Kidney (tissue), 14 donors: ENCODE data around the gene RAP1GAP2. TPM values are rescaled to one million over a fixed set of nuclear protein-coding genes. Genes with fewer than 3 reads are reported as not detected.

Experiments used
- DNase-seq, 5 donors: peaks; one replicate each; pipeline ENCODE4 v3.0.0-alpha.2; 2013 to 2020
- FAIRE-seq: peaks from 2 replicates; lab custom pipeline; 2012; peaks lifted over from hg19 to GRCh38; lab: Jason Lieb, UNC
- H3K27ac ChIP-seq, 2 donors: one replicate each; pipeline ENCODE4 v1.7.0; 2013; ENCODE audit warnings: low read depth in 2 of 2, low read length in 2 of 2, inconsistent platforms in 1 of 2
- H3K27me3 ChIP-seq: one replicate; pipeline ENCODE4 v1.7.1; 2013; ENCODE audit warnings: low read length, inconsistent platforms; ENCODE audit not compliant: control insufficient read depth, insufficient read depth
- H3K36me3 ChIP-seq, 3 donors: one replicate each; pipeline versions ENCODE4 v1.7.0 to v1.7.1; 2013; ENCODE audit warnings: low read length in 3 of 3, control low read depth in 1 of 3, inconsistent platforms in 1 of 3; ENCODE audit not compliant: insufficient read depth in 3 of 3, control insufficient read depth in 2 of 3
- H3K4me1 ChIP-seq, 3 donors: one replicate each; pipeline versions ENCODE4 v1.7.0 to v1.7.1; 2013; ENCODE audit warnings: low read length in 3 of 3, inconsistent platforms in 1 of 3, low read depth in 1 of 3; ENCODE audit not compliant: control insufficient read depth in 2 of 3, insufficient read depth in 2 of 3
- H3K4me3 ChIP-seq, 3 donors: one replicate each; pipeline versions ENCODE4 v1.7.0 to v1.8.1; 2013; ENCODE audit warnings: low read length in 3 of 3, control low read depth in 1 of 3, inconsistent platforms in 1 of 3
- H3K9ac ChIP-seq, 3 donors: one replicate each; pipeline versions ENCODE4 v1.7.0 to v1.7.1; 2013; ENCODE audit warnings: low read length in 3 of 3, control low read depth in 1 of 3, inconsistent platforms in 1 of 3
- H3K9me3 ChIP-seq, 3 donors: one replicate each; pipeline versions ENCODE4 v1.7.0 to v1.7.1; 2013; ENCODE audit warnings: low read length in 3 of 3, control low read depth in 1 of 3, inconsistent platforms in 1 of 3; ENCODE audit not compliant: control insufficient read depth in 2 of 3, insufficient read depth in 1 of 3
- CTCF ChIP-seq: IDR thresholded peaks from 3 replicates; pipeline ENCODE4 v1.5.1; 2012; ENCODE audit warnings: mild to moderate bottlenecking, moderate library complexity, borderline replicate concordance; ENCODE audit not compliant: insufficient read depth; ENCODE audit errors: extremely low read depth
- intact Hi-C: fragments of 100-400 bp; cut with DNase I; formaldehyde crosslinking; loops from one replicate; pipeline ENCODE4 v1.11.1; 2022
- polyA plus RNA-seq: library from polyadenylated mRNA; stranded (reverse); fragments of 350-450 nt; fragmentation: Illumina TruSeq; extraction: RNeasy Lipid Tissue Mini Kit (QIAGEN cat#74804); gene quantifications from one replicate; pipeline ENCODE4 v1.2.3, GENCODE V29; 2014; ENCODE audit warnings: low read depth, low replicate concordance; ENCODE audit not compliant: insufficient read depth
- total RNA-seq: library from RNA; stranded (reverse); fragmentation: NEBNext Ultra II Directional; extraction: Animal tissue kit (Norgen Biotek cat#: 25700); gene quantifications from one replicate; pipeline ENCODE4 v1.2.1, GENCODE V29; 2021
- donor health status: control.
- donor health status: control.
- donor health status: control.
- donor health status: control.
- donor health status: control.
- donor health status: DM: yes; HTN: yes; CAD: no.
- donor health status: Normal renal cell carcinoma (clear cell type).

RAP1GAP2 gene
- total and polyA plus RNA-seq, 2 donors from 2014 or later: 6.8 to 46.2 TPM

- Histone ChIP-seq H3K27me3 (no peaks in the 10 kb centered on the region), H3K27ac (no peak overlapping the region), H3K4me1 (no peaks in the 10 kb centered on the region), H3K9ac (no peak overlapping the region), H3K36me3 (no peaks in the 10 kb centered on the region), H3K4me3 (no peak overlapping the region), H3K9me3 (no peaks in the 10 kb centered on the region)
- intact Hi-C loops: no loop called here
- no peak for FAIRE-seq
- no peak for TF ChIP-seq CTCF
- no peak for DNase-seq
Measured at GRCh38 chr17:2799653-2800052, 3.4 kb downstream of the RAP1GAP2 start.

GRCh38 chr17:2800367-2800766 lies 4.1 kb downstream of the RAP1GAP2 start:
- FAIRE-seq (no peak), DNase-seq (no peak)
- intact Hi-C loops: no loop called here
- Histone ChIP-seq H3K4me1 (no peaks in the 10 kb centered on the region), H3K9me3 (no peaks in the 10 kb centered on the region), H3K27ac (no peak overlapping the region), H3K4me3 (no peak overlapping the region), H3K36me3 (no peaks in the 10 kb centered on the region), H3K9ac (no peak overlapping the region), H3K27me3 (no peaks in the 10 kb centered on the region)
- TF ChIP-seq CTCF: no peak

GRCh38 chr17:2801841-2802240 lies 5.6 kb downstream of the RAP1GAP2 start:
- no peaks in the 10 kb centered on the region for H3K4me1 ChIP-seq
- H3K9ac ChIP-seq: no peak overlapping the region
- H3K9me3 ChIP-seq: no peaks in the 10 kb centered on the region
- DNase-seq (no peak), FAIRE-seq (no peak)
- no peaks in the 10 kb centered on the region for H3K27me3 ChIP-seq
- intact Hi-C loops: no loop called here
- no peak overlapping the region for H3K4me3 ChIP-seq
- no peak for TF ChIP-seq CTCF
- no peaks in the 10 kb centered on the region for H3K36me3 ChIP-seq
- H3K27ac ChIP-seq: no peak overlapping the region

GRCh38 chr17:2802574-2802973 lies 6.3 kb downstream of the RAP1GAP2 start:
- DNase-seq: no peak
- H3K36me3 ChIP-seq: no peaks in the 10 kb centered on the region
- no peak overlapping the region for H3K4me3 ChIP-seq
- no peak overlapping the region for H3K9ac ChIP-seq
- intact Hi-C loops: no loop called here
- H3K27me3 ChIP-seq: no peaks in the 10 kb centered on the region
- no peak overlapping the region for H3K27ac ChIP-seq
- no peaks in the 10 kb centered on the region for H3K9me3 ChIP-seq
- TF ChIP-seq CTCF: no peak
- FAIRE-seq: no peak
- H3K4me1 ChIP-seq: no peaks in the 10 kb centered on the region
